ENCODE results near the gene SYT2. TPM values are rescaled to one million over a fixed set of nuclear protein-coding genes. Genes with fewer than 3 reads are reported as not detected.

Gene SYT2
- total RNA-seq, 2 donors from 2014 or later = not detected

DNA sequence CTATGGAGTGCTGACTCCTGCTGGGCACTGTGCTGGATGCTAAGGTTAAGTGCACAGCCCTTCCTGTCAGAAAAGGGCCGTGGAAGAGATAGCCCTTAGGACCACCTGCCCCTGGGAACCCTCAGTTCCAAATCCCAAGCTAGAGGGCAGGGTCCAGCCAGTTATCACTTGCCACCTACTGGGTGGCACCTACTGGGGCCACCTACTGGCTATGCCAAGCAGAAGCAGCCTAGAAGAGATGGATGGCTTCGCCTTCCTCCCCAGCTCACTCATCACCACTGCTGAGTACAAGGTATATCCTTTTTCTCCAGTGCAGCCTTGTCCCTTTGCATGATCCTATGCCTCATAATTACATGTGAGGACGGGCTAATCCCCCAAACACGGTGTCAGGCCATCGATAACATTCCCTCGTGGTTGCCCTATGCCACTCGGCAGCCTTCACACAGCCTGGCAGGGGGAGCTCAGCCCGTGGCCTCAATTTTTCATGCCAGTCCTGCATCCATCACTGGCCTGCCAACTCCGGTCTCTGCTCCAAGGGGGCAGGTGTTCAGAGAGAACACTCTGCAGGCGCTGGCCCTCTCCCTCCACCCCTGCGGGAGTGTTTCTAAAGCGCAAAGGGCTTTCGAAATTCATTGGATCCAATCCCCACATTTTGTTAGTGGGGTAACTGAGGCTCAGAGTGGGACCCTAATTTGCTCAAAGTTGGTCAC is 49.0 kb downstream of the SYT2 start:
- H3K36me3 Mint-ChIP-seq = no peaks in the 10 kb centered on the region
- peak in 1 of 2 donors; percentile 48 for ATAC-seq
- no peaks in the 10 kb centered on the region for H3K9me3 Mint-ChIP-seq
- DNase-seq (ENCODE audit: low spot score in 2 of 2) = no peak
- H3K27ac Mint-ChIP-seq = no peak overlapping the region

DNA sequence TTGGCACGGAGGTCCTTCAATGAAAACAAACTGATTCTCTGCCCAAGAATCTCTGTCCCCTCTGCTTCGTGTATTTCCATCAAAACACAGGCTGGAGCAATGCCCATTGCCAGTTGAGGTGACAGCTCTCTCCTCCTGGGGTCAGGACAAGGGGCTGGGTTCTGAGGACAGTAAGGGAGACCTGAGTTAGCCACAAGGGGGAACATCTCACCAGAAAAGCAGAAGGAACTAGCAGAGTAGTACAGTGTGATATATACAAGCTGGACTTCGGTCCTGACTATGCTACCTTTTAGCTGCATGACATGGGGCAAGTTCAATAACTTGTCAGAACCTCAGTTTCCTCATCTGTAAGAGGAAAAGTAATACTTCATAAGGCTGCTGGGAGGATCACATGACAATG is 50.3 kb downstream of the SYT2 start:
- DNase-seq (ENCODE audit: low spot score in 2 of 2) = no peak
- Mint-ChIP-seq H3K36me3 (no peaks in the 10 kb centered on the region), H3K9me3 (no peaks in the 10 kb centered on the region), H3K27ac (no peak overlapping the region)
- ATAC-seq = no peak

DNA sequence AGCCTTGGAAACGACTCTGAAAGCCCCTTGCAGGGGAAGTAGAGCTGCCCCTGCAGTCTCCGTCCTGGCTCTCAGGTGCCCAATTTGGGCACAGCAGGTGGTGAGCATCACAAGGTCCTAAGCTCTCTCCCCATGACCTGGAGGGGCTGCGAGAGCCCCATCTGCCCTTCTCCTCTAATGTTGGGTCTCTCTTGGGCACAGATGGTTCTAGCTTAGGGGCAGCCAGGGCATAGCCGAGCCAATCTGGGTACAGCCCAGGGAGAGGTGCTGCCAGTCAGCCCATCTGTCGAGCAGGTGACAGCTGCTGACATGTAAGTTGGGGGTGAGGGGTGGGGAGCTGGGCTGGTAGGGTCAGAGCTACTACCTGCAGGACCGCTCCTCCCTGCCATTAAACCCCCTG is 50.7 kb downstream of the SYT2 start:
- ATAC-seq = no peak
- DNase-seq (ENCODE audit: low spot score in 2 of 2) = no peak
- Mint-ChIP-seq H3K36me3 (no peaks in the 10 kb centered on the region), H3K27ac (no peak overlapping the region), H3K9me3 (no peaks in the 10 kb centered on the region)

DNA sequence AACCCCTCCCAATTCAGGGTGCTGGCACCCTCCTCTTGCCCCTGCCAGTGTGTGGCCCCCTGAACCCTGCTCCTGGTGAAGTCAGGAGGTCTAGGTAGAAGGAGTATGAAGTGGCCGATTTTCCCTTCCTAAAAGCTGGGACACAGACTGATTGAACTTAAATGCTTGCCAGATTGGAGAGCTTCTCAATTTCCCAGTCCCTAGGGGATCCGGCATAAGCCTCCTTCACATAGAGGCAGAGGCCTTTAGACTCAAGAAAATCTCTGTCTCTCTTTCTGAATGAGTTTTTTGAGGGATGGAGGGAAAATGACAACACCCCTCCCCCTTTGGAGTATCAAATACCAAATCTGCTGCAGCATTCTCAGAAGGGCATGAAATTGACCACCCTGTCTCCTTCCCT is 51.5 kb downstream of the SYT2 start:
- DNase-seq (ENCODE audit: low spot score in 2 of 2) = no peak
- H3K9me3 Mint-ChIP-seq = no peaks in the 10 kb centered on the region

DNA sequence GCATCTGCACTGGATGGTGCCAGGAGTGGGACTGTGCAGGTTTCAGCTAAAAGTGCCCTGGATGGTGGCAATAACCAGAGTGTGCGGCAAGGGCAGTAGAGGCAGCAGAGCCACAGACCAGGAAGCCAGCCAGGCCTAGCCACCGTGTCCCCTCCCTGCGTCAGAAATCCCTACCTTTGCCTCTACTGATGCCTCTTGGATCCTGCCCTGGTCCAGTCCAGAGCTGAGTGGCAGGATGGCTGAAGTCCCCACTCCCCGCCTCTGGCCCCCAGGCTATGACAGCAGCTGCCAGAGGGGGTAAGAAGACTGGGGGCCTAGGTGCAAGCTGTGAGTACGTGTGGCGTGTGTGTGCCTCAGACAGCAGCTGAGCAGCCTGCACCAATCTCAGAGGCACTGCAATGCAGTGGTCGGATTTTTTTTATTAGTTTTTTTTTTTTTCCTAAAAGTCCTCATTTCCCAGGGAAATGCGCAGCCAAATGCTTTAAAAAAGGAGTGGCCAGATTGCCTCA is 51.9 kb downstream of the SYT2 start:
- H3K27ac Mint-ChIP-seq = no peak overlapping the region
- no peak for ATAC-seq
- DNase-seq (ENCODE audit: low spot score in 2 of 2) = no peak
- no peaks in the 10 kb centered on the region for H3K36me3 Mint-ChIP-seq
- no peaks in the 10 kb centered on the region for H3K9me3 Mint-ChIP-seq

More for the DNA sequence above, 51.5 kb downstream of the SYT2 start:
- no peak overlapping the region for H3K27ac Mint-ChIP-seq
- H3K36me3 Mint-ChIP-seq = no peaks in the 10 kb centered on the region
- ATAC-seq = no peak

DNA sequence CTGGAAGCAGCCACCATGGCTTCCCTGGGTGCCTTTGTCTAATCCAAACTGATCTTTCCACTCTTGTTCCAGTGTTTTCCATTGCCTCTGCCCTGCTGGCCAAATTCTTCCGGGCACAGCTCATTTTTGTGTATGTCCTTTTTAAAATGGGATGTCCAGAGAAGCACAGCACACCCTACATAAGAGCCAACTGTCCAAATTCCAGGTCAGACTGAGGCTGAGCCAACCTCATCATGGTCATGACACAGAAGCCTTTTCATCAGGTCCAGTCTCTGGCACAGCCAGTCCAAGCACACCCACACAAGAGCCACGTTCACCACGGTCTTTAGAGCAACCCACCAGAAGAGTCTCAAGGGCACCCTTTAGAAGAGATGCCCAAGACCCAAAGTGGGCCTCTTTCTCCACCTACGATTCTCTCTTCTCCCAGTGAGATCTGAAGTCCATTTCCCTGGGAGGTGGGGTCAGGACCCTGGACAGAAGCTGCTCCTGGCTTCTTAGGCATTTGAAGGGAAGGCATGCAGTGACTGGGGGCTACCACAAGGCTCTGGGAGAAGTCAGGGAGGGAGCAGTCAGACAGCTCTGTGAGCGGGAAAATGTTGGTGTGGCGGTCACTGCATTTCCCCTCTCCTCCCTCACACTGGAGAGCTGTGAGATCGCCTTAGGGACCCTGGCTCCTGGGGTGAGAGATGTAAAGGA is 53.2 kb downstream of the SYT2 start:
- Mint-ChIP-seq H3K27ac (no peak overlapping the region), H3K9me3 (no peaks in the 10 kb centered on the region), H3K36me3 (no peaks in the 10 kb centered on the region)
- DNase-seq (ENCODE audit: low spot score in 2 of 2) = no peak
- ATAC-seq = no peak

DNA sequence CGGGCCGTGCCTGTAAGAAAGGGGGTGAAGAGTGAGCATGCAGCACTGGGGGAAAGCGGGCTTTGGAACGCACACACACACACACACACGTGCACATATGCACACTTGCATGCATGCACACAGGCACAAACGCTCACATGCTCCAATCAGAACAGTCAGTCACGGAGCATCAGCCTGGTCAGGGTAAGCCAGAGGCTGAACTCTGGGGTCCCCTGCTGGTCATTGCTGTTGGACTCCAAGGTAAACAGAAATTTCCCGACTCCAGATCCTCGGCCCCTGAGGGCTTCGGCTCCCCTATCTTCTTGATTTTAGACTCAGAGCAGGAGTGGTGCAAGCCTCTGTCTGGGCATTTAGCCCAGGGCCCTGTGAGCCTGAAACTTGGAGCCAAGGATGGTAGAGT is 54.2 kb downstream of the SYT2 start:
- no peak for ATAC-seq
- no peak overlapping the region for H3K27ac Mint-ChIP-seq

DNA sequence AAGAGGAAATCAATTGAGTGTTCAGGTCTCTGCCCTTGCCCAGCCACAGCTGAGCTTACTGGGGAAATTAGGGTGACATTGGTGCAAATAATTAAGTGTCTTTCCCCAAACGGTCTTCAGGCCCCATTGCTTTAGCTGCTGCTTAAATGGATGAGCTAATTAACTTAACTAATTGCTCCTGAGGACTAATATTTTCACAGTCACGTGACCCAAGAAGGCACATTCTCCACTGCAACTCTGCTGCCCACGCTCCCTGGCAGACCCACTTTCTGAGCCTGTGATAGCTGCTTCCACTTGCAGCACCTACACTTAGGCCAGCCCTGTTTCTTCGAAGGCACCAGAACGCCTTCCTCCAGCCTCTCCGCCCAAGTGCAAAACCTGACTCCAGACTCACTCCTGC is 56.2 kb downstream of the SYT2 start:
- no peak for DNase-seq (ENCODE audit: low spot score in 2 of 2)
- no peak overlapping the region for H3K27ac Mint-ChIP-seq
- H3K9me3 Mint-ChIP-seq = no peaks in the 10 kb centered on the region
- H3K36me3 Mint-ChIP-seq = no peaks in the 10 kb centered on the region
- ATAC-seq = no peak

More for the DNA sequence above, 54.2 kb downstream of the SYT2 start:
- H3K36me3 Mint-ChIP-seq = no peaks in the 10 kb centered on the region
- DNase-seq (ENCODE audit: low spot score in 2 of 2) = no peak
- no peaks in the 10 kb centered on the region for H3K9me3 Mint-ChIP-seq

DNA sequence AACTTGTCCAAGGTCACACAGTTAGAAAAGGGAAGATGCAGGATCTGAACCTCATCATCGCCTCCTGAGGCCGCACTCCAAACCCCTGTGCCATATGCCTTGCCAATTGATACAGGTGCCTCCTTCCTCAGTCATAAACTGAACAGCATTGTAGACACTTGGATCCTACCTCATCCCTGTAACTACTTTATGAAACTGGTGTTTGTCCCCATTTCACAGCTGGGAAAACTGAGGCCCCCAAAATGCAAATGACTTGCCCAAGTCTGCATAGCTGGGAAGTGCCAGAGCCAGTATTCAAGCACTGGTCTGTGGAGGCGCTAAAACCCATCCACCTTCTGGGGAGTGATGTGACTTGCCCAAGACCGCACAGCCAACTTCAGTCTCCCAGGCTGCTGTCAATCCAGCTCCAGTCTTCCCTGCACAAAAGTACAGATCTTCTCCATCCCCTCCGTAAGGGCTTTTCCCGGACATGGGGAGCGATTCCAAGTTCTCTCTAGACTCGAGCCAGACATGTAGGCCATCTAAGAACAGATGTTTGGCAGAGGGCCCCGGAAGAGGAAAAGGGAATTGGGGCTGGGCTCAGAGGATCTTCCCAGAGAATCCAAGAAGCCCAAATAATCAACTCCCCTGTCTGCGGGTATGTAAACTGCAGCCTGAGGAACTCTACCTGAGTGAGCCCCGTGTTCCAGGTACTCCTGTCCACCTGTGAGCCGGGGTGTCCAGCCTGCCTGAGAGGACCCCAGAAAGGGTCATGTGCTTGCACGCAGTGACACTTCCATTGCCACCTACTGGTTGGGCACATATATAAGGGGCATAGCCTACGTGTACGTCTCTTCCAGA is 60.5 kb downstream of the SYT2 start:
- Mint-ChIP-seq H3K27ac (no peak overlapping the region), H3K36me3 (no peaks in the 10 kb centered on the region), H3K9me3 (no peaks in the 10 kb centered on the region)
- ATAC-seq (no peak), DNase-seq (ENCODE audit: low spot score in 2 of 2) (no peak)

DNA sequence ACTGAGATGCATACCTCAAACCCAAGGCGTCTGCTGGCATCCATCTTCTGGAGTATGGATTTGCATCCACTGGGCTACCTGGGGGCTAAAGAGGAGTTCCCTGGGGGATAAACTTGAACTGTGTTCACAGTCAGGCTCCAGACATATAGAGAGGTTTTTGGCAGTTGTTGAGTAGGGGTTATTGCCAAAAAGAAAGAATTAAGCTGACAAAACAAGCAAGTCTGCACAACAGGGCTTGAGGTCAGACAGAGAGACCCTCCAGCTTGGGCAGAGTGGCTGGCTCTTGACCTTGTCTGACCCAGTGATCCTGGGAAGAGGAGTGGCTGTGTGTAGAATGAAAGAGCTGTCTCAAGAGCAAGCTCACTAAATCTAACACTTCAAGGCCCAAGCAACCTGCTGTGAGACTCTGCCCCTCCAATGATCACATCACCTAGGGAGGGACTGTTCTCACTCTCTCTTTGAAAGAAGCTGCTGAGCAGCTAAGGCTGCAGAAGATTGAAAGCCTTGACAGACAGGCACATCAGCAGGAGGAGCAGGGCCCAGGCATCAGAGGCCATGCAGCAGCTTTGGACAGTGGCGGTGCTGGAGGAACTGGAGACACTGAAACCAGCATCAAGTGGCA is 61.5 kb downstream of the SYT2 start:
- Mint-ChIP-seq H3K9me3 (no peaks in the 10 kb centered on the region), H3K36me3 (no peaks in the 10 kb centered on the region), H3K27ac (no peak overlapping the region)
- no peak for ATAC-seq
- DNase-seq (ENCODE audit: low spot score in 2 of 2) = no peak

DNA sequence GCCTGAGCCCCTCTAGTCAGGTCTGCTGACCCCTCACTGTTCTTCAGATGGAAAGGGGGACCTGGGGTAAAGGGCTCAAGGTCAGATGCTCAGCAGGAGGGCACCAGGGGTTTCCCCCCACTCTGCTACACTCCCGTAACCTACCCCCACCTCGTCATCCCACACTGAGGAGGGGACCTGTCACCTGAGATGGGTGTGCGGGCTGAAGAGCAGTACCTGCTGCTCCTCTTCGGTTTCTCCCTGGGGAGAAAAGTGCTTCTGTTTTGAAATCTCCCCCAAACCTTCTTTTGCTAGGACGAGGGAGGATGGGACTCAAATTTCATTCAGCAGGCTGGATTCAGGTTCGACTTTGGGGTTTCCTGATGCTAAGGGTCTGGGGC is 65.2 kb downstream of the SYT2 start:
- no peaks in the 10 kb centered on the region for H3K9me3 Mint-ChIP-seq
- no peaks in the 10 kb centered on the region for H3K36me3 Mint-ChIP-seq
- no peak for DNase-seq (ENCODE audit: low spot score in 2 of 2)

DNA sequence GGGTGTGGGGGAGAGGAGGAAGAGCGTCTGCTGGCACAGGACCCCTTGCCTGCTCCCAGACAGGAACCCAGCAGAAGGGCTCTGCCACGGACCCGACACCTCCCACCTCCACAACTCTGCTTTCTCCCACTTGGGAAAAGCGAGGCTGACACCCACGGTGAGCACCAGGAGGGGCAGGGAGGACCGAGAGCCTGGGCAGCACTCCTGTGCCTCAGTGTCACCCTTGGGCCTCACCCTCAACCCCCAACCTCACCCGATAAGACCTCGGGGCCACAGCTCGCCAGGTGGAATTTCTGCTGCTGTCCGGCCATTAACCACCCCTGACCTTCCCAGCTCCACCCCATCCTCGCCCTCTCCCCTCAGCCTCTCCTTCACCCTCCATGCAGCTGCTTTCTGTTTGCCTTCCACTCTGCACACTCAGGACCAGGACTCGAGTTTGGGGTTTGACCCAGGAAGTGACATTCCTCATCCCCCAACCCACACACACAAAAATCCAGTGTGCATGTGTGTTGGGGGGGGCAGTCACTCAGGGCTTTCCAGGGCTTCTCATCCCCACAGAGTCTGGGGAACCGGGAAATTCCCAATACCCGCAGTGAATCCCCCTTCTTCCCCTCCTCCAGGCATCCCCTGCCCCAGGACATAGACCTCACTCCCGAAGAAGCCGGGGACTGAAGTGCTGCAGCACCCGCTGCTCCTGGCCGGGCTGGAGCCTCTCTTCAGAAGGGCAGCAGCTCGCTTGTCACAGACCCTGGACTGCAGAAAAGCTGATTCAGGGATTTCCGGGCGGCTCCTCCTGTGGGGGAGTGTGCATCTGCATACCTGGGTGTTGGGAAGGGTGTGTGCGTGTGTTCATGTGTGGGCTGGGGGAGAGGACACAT is 65.8 kb downstream of the SYT2 start:
- DNase-seq (ENCODE audit: low spot score in 2 of 2) = no peak
- H3K27ac Mint-ChIP-seq = no peak overlapping the region
- no peak for ATAC-seq
- H3K9me3 Mint-ChIP-seq = no peaks in the 10 kb centered on the region
- H3K36me3 Mint-ChIP-seq = no peaks in the 10 kb centered on the region

More for the DNA sequence above, 65.2 kb downstream of the SYT2 start:
- ATAC-seq = no peak
- no peak overlapping the region for H3K27ac Mint-ChIP-seq

DNA sequence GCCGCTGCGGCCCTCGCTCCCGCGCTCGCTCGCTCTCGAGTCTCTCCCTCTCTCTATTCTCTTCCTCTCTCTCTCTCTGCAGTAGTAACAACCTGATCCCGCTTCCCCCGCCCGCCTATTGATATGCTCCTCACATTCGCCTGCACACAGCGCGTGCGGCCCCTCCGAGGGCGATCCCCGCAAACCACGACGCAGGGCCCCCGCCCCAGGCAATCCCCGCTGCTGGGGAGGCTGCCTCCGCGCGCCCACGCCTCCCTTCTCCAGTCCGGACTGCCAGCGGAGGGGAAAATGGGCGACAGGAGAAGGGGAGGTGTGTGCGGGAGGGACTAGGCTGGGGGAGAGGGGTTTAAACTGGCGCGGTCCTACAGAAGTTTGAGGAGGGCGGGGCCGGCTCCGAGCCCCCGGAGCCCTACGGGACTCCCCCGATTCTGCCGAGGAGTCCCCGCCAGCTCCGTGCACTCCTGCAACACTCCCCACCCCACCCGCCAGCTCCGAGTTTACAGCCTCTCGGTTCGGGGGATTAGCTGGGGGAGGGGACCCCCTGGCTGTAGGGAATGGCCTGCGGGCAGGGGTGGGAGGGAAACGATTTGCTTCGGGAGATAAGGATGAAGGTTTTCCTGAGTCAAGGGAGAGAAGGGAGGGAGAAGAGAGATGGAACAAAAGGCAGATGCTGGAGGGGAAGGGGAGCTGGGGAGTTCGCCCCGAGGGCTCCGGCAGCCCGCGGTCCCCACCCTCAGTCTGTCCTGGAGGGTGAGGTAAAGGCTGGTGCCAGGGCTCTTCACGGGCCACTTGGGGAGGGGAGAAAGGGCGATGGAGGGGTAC is 66.6 kb downstream of the SYT2 start:
- no peak overlapping the region for H3K27ac Mint-ChIP-seq
- no peaks in the 10 kb centered on the region for H3K36me3 Mint-ChIP-seq
- ATAC-seq (peak; percentile 46 to 54), DNase-seq (ENCODE audit: low spot score in 2 of 2) (no peak)
- H3K9me3 Mint-ChIP-seq = no peaks in the 10 kb centered on the region

DNA sequence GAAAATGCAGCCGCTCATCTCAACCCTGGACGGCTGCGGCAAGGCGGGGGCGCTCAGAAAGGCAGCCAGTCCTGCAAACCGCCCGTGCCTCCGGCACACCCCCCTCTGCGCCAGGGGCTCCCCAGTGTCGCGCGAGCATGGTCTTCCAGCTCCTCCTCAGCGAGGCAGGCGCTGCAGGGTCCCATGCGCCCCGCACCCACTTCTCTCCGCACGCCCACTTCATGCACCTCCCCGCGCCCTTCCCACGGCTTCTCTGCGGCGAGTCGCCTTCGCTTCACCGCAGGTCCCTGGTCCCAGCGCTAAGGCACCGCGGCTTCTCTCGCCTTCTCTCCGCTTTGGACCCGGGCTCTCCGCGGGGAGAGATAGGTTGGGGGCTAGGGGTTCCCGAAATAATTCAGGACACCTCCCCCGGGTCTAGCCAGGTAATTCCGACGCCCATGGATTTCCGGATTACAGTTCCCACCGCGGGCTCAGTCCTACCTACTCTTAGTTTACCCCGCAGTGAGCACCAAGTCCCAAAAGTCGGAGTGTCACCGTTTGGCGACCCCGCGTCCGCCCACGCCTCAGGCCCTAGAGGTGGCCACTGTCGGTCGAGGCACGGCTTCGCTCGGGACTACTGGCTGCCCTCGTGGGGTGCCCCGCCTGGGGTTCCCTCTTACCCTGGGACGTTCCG is 67.5 kb downstream of the SYT2 start:
- DNase-seq (ENCODE audit: low spot score in 2 of 2) = no peak
- no peaks in the 10 kb centered on the region for H3K9me3 Mint-ChIP-seq

DNA sequence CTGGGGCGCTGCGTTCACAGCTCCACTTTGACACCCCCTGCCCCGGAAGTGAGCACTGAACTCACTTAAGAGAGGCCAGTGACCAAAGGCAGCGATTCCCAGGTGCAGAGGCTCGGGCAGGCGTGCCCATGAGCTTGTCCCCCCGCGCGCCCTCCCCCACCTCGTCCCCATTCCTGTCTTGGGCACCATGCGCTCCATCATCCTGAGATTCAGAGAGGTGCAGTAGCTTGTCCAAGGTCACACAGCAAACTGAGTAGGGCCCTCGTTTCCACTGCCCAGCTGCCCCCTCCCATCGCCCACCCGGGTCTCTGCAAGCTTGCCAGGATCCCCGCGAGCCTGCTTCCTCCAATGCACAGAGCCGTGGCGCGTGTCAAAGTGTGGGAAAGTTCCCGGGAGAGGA is 68.0 kb downstream of the SYT2 start:
- Mint-ChIP-seq H3K9me3 (no peaks in the 10 kb centered on the region), H3K27ac (no peak overlapping the region), H3K36me3 (no peaks in the 10 kb centered on the region)
- ATAC-seq = no peak
- no peak for DNase-seq (ENCODE audit: low spot score in 2 of 2)

More for the DNA sequence above, 67.5 kb downstream of the SYT2 start:
- peak; percentile 23 to 27 for ATAC-seq
- Mint-ChIP-seq H3K36me3 (no peaks in the 10 kb centered on the region), H3K27ac (no peak overlapping the region)

All from activated naive CD4-positive, alpha-beta T cell treated with anti-CD3 and anti-CD28 coated beads, Interleukin-2, amount 50 U/mL, for 72 hours (primary cell).